ENCODE data around the gene PLA2G4C. TPM values are rescaled to one million over a fixed set of nuclear protein-coding genes. Genes with fewer than 3 reads are reported as not detected.

The PLA2G4C gene
- total RNA-seq, 1 experiment from 2014 or later: 4.5 TPM

- Mint-ChIP-seq H3K27me3 (ENCODE audit: low read depth) (no peaks in the 10 kb centered on the region; the same call in 1 of the 2 replicates), H3K27ac (no peak overlapping the region), H3K36me3 (peaks cover 19% of the 10 kb centered on the region), H3K4me3 (no peak overlapping the region), H3K4me1 (no peaks in the 10 kb centered on the region), H3K9me3 (peaks cover 26% of the 10 kb centered on the region)
- DNase-seq (ENCODE audit: low spot score) (no peak), ATAC-seq (no peak)
- ChIA-PET POLR2A (no interaction called here), CTCF (no interaction called here)
- TF ChIP-seq, protein P1, sequence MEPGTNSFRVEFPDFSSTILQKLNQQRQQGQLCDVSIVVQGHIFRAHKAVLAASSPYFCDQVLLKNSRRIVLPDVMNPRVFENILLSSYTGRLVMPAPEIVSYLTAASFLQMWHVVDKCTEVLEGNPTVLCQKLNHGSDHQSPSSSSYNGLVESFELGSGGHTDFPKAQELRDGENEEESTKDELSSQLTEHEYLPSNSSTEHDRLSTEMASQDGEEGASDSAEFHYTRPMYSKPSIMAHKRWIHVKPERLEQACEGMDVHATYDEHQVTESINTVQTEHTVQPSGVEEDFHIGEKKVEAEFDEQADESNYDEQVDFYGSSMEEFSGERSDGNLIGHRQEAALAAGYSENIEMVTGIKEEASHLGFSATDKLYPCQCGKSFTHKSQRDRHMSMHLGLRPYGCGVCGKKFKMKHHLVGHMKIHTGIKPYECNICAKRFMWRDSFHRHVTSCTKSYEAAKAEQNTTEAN (CRISPR knock-in tag; IDR thresholded peaks at IDR 0.05): no peak
- no peak for TF ChIP-seq ZBTB21 (CRISPR knock-in tag; IDR thresholded peaks at IDR 0.05; ENCODE audit: borderline replicate concordance)
- no peak for TF ChIP-seq JUN (CRISPR knock-in tag; IDR thresholded peaks at IDR 0.05)
- TF ChIP-seq ZNF138 (CRISPR knock-in tag; conservative IDR thresholded peaks at IDR 0.05): no peak
- no peak for TF ChIP-seq ZNF232 (CRISPR knock-in tag; IDR thresholded peaks at IDR 0.05)
- no peak for TF ChIP-seq AFF4 (CRISPR knock-in tag; IDR thresholded peaks at IDR 0.05; ENCODE audit: borderline replicate concordance)
Observed at GRCh38 chr19:48053076-48053475, 57.5 kb downstream of the PLA2G4C start.

DNA sequence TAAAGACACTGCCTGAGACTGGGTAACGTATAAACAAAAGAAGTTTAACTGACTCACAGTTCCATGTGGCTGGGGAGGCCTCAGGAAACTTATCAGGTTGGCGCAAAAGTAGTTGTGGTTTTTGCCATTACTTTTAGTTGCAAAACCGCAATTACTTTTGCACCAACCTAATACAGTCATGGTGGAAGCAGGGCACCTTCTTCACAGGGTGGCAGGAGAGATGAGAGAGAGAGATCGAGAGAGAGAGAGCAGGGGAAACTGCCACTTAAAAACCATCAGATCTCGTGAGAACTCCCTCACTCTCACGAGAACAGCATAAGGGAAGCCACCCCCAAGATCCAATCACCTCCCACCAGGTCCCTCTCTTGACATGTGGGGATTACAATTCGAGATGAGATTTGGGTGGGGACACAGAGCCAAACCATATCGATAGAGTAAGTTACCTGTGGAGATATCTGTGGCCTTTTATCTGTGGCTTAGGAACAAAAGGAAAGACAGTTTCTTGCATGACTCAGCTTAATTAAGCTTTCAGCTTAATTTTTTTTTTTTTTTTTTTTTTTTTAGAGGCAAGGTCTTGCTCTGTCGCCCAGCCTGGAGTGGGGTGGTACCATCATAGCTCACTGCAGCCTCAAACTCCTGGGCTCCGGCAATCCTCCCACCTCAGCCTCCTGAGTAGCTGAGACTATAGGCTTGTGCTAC lies 59.1 kb downstream of the PLA2G4C start:
- Mint-ChIP-seq H3K27me3 (ENCODE audit: low read depth) (peaks cover 3% of the 10 kb centered on the region), H3K4me1 (no peaks in the 10 kb centered on the region), H3K4me3 (no peak overlapping the region), H3K36me3 (peaks cover 23% of the 10 kb centered on the region), H3K9me3 (peaks cover 33% of the 10 kb centered on the region), H3K27ac (no peak overlapping the region)
- no peak for TF ChIP-seq MXD4 (CRISPR knock-in tag; IDR thresholded peaks at IDR 0.05; ENCODE audit: borderline replicate concordance)
- CTCF ChIA-PET: no interaction called here
- ATAC-seq: no peak
- no peak for DNase-seq (ENCODE audit: low spot score)
- POLR2A ChIA-PET: interaction anchor here (0.6 kb wide), 1 partner anchor 85 kb away, joined by 5 read pairs; no protein-coding TSS in a partner anchor

- H3K4me1 Mint-ChIP-seq: no peaks in the 10 kb centered on the region
- H3K4me3 Mint-ChIP-seq: no peak overlapping the region
- H3K27me3 Mint-ChIP-seq (ENCODE audit: low read depth): peaks cover 25% of the 10 kb centered on the region
- peaks cover 38% of the 10 kb centered on the region for H3K9me3 Mint-ChIP-seq
- DNase-seq (ENCODE audit: low spot score) (no peak), ATAC-seq (no peak)
- peaks cover 8% of the 10 kb centered on the region for H3K36me3 Mint-ChIP-seq
- POLR2A ChIA-PET: no interaction called here
- TF ChIP-seq, protein P2, sequence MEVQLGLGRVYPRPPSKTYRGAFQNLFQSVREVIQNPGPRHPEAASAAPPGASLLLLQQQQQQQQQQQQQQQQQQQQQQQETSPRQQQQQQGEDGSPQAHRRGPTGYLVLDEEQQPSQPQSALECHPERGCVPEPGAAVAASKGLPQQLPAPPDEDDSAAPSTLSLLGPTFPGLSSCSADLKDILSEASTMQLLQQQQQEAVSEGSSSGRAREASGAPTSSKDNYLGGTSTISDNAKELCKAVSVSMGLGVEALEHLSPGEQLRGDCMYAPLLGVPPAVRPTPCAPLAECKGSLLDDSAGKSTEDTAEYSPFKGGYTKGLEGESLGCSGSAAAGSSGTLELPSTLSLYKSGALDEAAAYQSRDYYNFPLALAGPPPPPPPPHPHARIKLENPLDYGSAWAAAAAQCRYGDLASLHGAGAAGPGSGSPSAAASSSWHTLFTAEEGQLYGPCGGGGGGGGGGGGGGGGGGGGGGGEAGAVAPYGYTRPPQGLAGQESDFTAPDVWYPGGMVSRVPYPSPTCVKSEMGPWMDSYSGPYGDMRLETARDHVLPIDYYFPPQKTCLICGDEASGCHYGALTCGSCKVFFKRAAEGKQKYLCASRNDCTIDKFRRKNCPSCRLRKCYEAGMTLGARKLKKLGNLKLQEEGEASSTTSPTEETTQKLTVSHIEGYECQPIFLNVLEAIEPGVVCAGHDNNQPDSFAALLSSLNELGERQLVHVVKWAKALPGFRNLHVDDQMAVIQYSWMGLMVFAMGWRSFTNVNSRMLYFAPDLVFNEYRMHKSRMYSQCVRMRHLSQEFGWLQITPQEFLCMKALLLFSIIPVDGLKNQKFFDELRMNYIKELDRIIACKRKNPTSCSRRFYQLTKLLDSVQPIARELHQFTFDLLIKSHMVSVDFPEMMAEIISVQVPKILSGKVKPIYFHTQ (CRISPR knock-in tag; IDR thresholded peaks at IDR 0.05): no peak
- no peak for TF ChIP-seq TEAD4 (CRISPR knock-in tag; IDR thresholded peaks at IDR 0.05)
- CTCF ChIA-PET: no interaction called here
- H3K27ac Mint-ChIP-seq: no peak overlapping the region
Observed at GRCh38 chr19:48044561-48044960, 66.1 kb downstream of the PLA2G4C start.

- no peak for ATAC-seq
- peaks cover 29% of the 10 kb centered on the region for H3K27me3 Mint-ChIP-seq (ENCODE audit: low read depth)
- ChIA-PET CTCF (interaction anchor here (0.9 kb wide), 1 partner anchor 26 kb away, joined by 3 read pairs; no protein-coding TSS in a partner anchor), POLR2A (no interaction called here)
- no peak for DNase-seq (ENCODE audit: low spot score)
- H3K4me3 Mint-ChIP-seq: no peak within 1 kb of the TSS
- H3K9me3 Mint-ChIP-seq: peaks cover 30% of the 10 kb centered on the region
- no peaks in the 10 kb centered on the region for H3K4me1 Mint-ChIP-seq
- peaks cover 8% of the 10 kb centered on the region for H3K36me3 Mint-ChIP-seq
- H3K27ac Mint-ChIP-seq: no peak within 1 kb of the TSS
- TF ChIP-seq HMGA2 (CRISPR knock-in tag; IDR thresholded peaks at IDR 0.05) (no peak), ETV6 (CRISPR knock-in tag; IDR thresholded peaks at IDR 0.05) (no peak), MYBL2 (CRISPR knock-in tag; IDR thresholded peaks at IDR 0.05) (no peak), TEAD1 (CRISPR knock-in tag; IDR thresholded peaks at IDR 0.05) (no peak), ATF2 (CRISPR knock-in tag; IDR thresholded peaks at IDR 0.05; ENCODE audit: borderline replicate concordance, low read depth) (no peak)
- TF ChIP-seq, protein P3, sequence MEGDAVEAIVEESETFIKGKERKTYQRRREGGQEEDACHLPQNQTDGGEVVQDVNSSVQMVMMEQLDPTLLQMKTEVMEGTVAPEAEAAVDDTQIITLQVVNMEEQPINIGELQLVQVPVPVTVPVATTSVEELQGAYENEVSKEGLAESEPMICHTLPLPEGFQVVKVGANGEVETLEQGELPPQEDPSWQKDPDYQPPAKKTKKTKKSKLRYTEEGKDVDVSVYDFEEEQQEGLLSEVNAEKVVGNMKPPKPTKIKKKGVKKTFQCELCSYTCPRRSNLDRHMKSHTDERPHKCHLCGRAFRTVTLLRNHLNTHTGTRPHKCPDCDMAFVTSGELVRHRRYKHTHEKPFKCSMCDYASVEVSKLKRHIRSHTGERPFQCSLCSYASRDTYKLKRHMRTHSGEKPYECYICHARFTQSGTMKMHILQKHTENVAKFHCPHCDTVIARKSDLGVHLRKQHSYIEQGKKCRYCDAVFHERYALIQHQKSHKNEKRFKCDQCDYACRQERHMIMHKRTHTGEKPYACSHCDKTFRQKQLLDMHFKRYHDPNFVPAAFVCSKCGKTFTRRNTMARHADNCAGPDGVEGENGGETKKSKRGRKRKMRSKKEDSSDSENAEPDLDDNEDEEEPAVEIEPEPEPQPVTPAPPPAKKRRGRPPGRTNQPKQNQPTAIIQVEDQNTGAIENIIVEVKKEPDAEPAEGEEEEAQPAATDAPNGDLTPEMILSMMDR (IDR thresholded peaks at IDR 0.05): no peak
Observed at GRCh38 chr19:48043675-48044258, 66.8 kb downstream of the PLA2G4C start, which contains the start of gene CABP5. Gene CABP5 (minus strand): TSS chr19:48044079. CDS start chr19:48043922, 157 bp downstream.

All from WTC11 (cell line).